ENCODE results near the gene MORN4.

MORN4 gene

GRCh38 chr10:97628228-97628627, 5.1 kb downstream of the MORN4 start:
- TF ChIP-seq CTCF (conservative IDR thresholded peaks at IDR 0.05; ENCODE audit: low read depth, low read length): no peak
- no peak for DNase-seq (ENCODE audit: low read depth)
- H3K4me3 ChIP-seq (ENCODE audit: low read depth, low read length): no peak overlapping the region

GRCh38 chr10:97627731-97628130, 5.6 kb downstream of the MORN4 start:
- no peak for DNase-seq (ENCODE audit: low read depth)
- TF ChIP-seq CTCF (conservative IDR thresholded peaks at IDR 0.05; ENCODE audit: low read depth, low read length): no peak
- no peak overlapping the region for H3K4me3 ChIP-seq (ENCODE audit: low read depth, low read length)

GRCh38 chr10:97623277-97623676, 10.0 kb downstream of the MORN4 start:
- TF ChIP-seq CTCF (conservative IDR thresholded peaks at IDR 0.05; ENCODE audit: low read depth, low read length): no peak
- H3K4me3 ChIP-seq (ENCODE audit: low read depth, low read length): no peak overlapping the region
- DNase-seq (ENCODE audit: low read depth): no peak

- TF ChIP-seq CTCF (conservative IDR thresholded peaks at IDR 0.05; ENCODE audit: low read depth, low read length): no peak
- no peak for DNase-seq (ENCODE audit: low read depth)
- no peak overlapping the region for H3K4me3 ChIP-seq (ENCODE audit: low read depth, low read length)
Measured at GRCh38 chr10:97618733-97619132, 14.6 kb downstream of the MORN4 start.

GRCh38 chr10:97618285-97618684, 15.0 kb downstream of the MORN4 start:
- DNase-seq (ENCODE audit: low read depth): no peak

GRCh38 chr10:97612386-97612785, 20.9 kb downstream of the MORN4 start:
- peak; percentile 77 for DNase-seq (ENCODE audit: low read depth)
- H3K4me3 ChIP-seq (ENCODE audit: low read depth, low read length): no peak overlapping the region
- TF ChIP-seq CTCF (conservative IDR thresholded peaks at IDR 0.05; ENCODE audit: low read depth, low read length): peak; percentile 45

More at GRCh38 chr10:97618285-97618684, 15.0 kb downstream of the MORN4 start:
- no peak overlapping the region for H3K4me3 ChIP-seq (ENCODE audit: low read depth, low read length)
- no peak for TF ChIP-seq CTCF (conservative IDR thresholded peaks at IDR 0.05; ENCODE audit: low read depth, low read length)

- H3K4me3 ChIP-seq (ENCODE audit: low read depth, low read length): no peak overlapping the region
- TF ChIP-seq CTCF (conservative IDR thresholded peaks at IDR 0.05; ENCODE audit: low read depth, low read length): no peak
- no peak for DNase-seq (ENCODE audit: low read depth)
Measured at GRCh38 chr10:97611473-97611872, 21.8 kb downstream of the MORN4 start.
